GM21360 (cell line): ENCODE results near the gene FXYD5.

Experiments used
- ATAC-seq: cut with Tn5 transposase; IDR thresholded peaks from one replicate; pipeline ENCODE4 v1.9.1; 2021; ENCODE audit warnings: mild to moderate bottlenecking, moderate library complexity; ENCODE audit not compliant: unreplicated experiment

Gene FXYD5

GRCh38 chr19:35211545-35212230 is 57.2 kb downstream of the FXYD5 start:
- ATAC-seq, result no peak

- ATAC-seq, result no peak
Observed at GRCh38 chr19:35212241-35212640, 57.7 kb downstream of the FXYD5 start.

- ATAC-seq, result peak; percentile 58
Observed at GRCh38 chr19:35213663-35214632, 59.4 kb downstream of the FXYD5 start.

DNA sequence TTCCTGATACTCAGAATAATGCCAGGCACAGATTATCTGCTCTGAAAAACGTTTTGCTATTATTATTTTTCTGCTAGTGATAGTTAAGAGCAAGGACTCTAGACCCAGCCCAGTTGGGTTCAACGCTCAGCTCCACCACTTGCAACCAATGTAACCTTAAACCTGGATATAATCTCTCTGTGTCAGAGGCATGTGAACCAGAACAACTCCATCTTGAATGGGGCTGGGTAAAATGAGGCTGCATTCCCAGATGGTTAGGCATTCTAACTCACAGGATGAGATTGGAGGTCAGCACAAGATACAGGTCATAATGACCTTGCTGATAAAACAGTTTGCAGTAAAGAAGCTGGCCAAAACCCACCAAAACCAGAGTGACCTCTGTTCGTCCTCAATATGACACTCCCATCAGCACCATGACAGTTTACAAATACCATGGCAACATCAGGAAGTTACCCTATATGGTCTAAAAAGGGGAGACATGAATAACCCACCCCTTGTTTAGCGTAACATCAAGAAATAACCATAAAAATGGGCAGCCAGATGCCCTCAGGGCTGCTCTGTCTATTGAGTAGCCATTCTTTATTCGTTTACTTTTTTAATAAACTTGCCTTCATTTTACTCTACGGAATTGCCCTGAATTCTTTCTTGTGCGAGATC is 60.4 kb downstream of the FXYD5 start:
- ATAC-seq, result no peak

GRCh38 chr19:35216016-35216832 is 61.7 kb downstream of the FXYD5 start:
- ATAC-seq, result no peak

DNA sequence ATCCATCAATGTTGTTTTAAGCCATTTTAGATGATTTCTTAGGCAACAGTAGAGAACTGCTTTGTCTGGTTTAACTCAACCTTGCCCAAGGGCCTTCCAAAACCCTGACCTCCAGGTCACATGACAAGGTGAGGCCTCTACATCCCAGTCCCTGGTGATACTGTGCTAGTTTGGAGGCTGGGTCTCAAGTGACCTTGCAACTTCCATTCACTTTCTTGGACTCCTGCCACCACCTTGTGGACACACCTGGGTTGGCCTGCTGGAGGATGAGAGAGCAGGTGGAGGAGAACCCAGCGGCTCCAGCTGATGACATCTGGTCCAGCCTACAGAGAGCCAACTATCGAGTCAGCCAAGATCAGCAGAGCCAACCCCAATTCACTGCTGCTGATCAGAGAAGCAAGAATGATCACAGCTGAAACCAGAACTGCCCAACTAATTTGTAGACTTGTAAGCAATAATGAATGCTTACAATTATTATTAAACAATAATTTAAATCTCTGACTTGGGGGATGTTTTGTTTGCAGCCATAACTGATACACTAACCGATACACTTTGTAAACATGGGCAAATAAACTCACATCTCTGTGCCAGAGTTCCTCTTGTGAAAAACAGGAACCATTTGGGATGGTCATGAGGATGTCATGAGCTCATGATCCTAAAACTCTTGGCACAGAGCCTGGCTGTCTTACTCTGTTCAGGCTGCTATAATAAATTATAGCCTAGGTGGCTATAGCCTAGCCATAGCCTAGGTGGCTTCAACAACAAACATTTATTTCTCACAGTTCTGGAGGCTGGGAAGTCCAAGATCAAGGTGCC is 62.5 kb downstream of the FXYD5 start:
- no peak for ATAC-seq

DNA sequence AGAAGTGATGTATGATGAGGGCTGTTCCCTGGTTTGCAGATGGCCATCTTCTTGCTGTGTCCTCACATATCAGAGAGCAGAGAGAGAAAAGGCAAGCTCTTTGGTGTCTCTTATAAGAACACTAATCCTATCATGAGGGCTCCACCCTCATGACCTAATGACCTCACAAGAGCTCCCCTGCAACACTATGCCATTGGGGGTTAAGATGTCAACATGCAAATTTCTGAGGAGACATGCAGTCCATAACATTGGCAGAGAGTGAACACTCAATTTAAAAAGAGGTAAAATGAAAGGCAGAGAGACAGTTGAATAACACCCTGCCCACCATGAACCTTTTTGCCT is 63.1 kb downstream of the FXYD5 start:
- no peak for ATAC-seq

- no peak for ATAC-seq
Observed at GRCh38 chr19:35219008-35219407, 64.5 kb downstream of the FXYD5 start.
